Mucosa of descending colon (tissue), 3 donors: ENCODE results near the gene SLC2A4. TPM values are rescaled to one million over a fixed set of nuclear protein-coding genes. Genes with fewer than 3 reads are reported as not detected.

Source experiments
- ATAC-seq: fragments of 200-7000 bp; cut with Tn5 transposase; one replicate; pipeline ENCODE4 v1.9.1; 2020; ENCODE audit warnings: mild to moderate bottlenecking, moderate library complexity
- DNase-seq, 3 donors: peaks; one replicate each; pipeline ENCODE4 v3.0.0-alpha.2; 2020
- H3K36me3 ChIP-seq: fragments of 200-600 bp; one replicate; pipeline ENCODE4 v1.8.0; 2021; ENCODE audit warnings: low read depth, mild to moderate bottlenecking
- H3K4me1 ChIP-seq: fragments of 200-600 bp; one replicate; pipeline ENCODE4 v1.8.0; 2021; ENCODE audit warnings: low read depth, mild to moderate bottlenecking
- H3K4me3 ChIP-seq: fragments of 200-600 bp; one replicate; pipeline ENCODE4 v1.8.0; 2021; ENCODE audit warnings: mild to moderate bottlenecking
- H3K9me3 ChIP-seq: fragments of 200-600 bp; one replicate; pipeline ENCODE4 v1.8.0; 2021; ENCODE audit warnings: mild to moderate bottlenecking
- intact Hi-C, 2 donors: fragments of 100-400 bp; cut with DNase I in 1 of 2; cut with micrococcal nuclease in 1 of 2; formaldehyde crosslinking; loops; one replicate each; pipeline versions ENCODE4 v1.11.0 to v1.11.1; 2022; cut with DNase I, micrococcal nuclease
- total RNA-seq, 3 donors: library from RNA; stranded (reverse); fragmentation: NEBNext Ultra II Directional in 2 of 3; extraction: Animal tissue kit (Norgen Biotek cat#: 25700) in 2 of 3; gene quantifications; one replicate each; pipeline versions ENCODE4 v1.2.1 to v1.2.4, GENCODE V29; 2021 to 2023
- TF ChIP-seq, protein P1 (sequence below): fragments of 200-600 bp; IDR thresholded peaks from one replicate; pipeline ENCODE4 v1.8.0; 2022; ENCODE audit warnings: antibody characterized with exemption, mild to moderate bottlenecking
- donor health status: DM: no; HTN: no; CAD: no; lungs with moderate emphysema.
- donor health status: DM: no; HTN: no; CAD: no.
- donor health status: DM: no; HTN: yes; CAD: no.

The SLC2A4 gene
- total RNA-seq, 3 donors from 2014 or later: 5.3 to 78.2 (median 6.1) TPM

DNA sequence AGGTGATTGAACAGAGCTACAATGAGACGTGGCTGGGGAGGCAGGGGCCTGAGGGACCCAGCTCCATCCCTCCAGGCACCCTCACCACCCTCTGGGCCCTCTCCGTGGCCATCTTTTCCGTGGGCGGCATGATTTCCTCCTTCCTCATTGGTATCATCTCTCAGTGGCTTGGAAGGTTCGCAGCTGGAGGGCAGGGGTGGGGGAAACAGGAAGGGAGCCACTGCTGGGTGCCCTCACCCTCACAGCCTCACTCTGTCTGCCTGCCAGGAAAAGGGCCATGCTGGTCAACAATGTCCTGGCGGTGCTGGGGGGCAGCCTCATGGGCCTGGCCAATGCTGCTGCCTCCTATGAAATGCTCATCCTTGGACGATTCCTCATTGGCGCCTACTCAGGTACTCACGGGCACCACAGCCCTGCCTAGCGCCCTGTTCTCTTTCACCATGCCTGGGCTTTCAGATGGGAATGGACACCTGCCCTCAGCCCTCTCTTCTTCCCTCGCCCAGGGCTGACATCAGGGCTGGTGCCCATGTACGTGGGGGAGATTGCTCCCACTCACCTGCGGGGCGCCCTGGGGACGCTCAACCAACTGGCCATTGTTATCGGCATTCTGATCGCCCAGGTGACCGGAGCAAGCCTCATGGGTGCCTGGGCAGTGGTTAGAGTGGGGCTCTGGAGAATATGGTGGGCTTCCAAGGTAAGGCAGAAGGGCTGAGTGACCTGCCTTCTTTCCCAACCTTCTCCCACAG lies 2.1 kb downstream of the SLC2A4 start:
- intact Hi-C loops: no loop called here
- Histone ChIP-seq H3K4me3 (no peak overlapping the region), H3K36me3 (no peaks in the 10 kb centered on the region), H3K4me1 (peaks cover 27% of the 10 kb centered on the region), H3K9me3 (no peaks in the 10 kb centered on the region)
- DNase-seq: no peak
- no peak for ATAC-seq
- TF ChIP-seq, protein P1, sequence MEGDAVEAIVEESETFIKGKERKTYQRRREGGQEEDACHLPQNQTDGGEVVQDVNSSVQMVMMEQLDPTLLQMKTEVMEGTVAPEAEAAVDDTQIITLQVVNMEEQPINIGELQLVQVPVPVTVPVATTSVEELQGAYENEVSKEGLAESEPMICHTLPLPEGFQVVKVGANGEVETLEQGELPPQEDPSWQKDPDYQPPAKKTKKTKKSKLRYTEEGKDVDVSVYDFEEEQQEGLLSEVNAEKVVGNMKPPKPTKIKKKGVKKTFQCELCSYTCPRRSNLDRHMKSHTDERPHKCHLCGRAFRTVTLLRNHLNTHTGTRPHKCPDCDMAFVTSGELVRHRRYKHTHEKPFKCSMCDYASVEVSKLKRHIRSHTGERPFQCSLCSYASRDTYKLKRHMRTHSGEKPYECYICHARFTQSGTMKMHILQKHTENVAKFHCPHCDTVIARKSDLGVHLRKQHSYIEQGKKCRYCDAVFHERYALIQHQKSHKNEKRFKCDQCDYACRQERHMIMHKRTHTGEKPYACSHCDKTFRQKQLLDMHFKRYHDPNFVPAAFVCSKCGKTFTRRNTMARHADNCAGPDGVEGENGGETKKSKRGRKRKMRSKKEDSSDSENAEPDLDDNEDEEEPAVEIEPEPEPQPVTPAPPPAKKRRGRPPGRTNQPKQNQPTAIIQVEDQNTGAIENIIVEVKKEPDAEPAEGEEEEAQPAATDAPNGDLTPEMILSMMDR: no peak

GRCh38 chr17:7284911-7285310 lies 3.4 kb downstream of the SLC2A4 start:
- TF ChIP-seq, protein P1: no peak
- no peak overlapping the region for H3K4me3 ChIP-seq
- ATAC-seq: no peak

DNA sequence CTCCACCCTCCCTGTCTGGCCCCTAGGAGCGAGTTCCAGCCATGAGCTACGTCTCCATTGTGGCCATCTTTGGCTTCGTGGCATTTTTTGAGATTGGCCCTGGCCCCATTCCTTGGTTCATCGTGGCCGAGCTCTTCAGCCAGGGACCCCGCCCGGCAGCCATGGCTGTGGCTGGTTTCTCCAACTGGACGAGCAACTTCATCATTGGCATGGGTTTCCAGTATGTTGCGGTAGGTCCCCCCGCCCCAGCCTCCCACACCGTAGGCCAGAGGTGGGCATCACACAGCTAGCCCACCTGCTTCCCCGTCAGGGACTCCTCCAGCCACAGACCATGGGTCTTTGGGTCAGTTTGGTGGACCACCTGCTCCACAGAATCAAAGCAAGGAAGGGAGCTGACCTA lies 4.2 kb downstream of the SLC2A4 start:
- intact Hi-C loops: no loop called here
- Histone ChIP-seq H3K4me3 (no peak overlapping the region), H3K36me3 (no peaks in the 10 kb centered on the region), H3K9me3 (no peaks in the 10 kb centered on the region), H3K4me1 (peaks cover 19% of the 10 kb centered on the region)
- ATAC-seq (no peak), DNase-seq (no peak)
- TF ChIP-seq, protein P1: no peak

More at GRCh38 chr17:7284911-7285310, 3.4 kb downstream of the SLC2A4 start:
- Histone ChIP-seq H3K36me3 (no peaks in the 10 kb centered on the region), H3K4me1 (peaks cover 25% of the 10 kb centered on the region), H3K9me3 (no peaks in the 10 kb centered on the region)
- intact Hi-C loops: no loop called here
- DNase-seq: no peak

- TF ChIP-seq, protein P1: no peak
- H3K9me3 ChIP-seq: no peaks in the 10 kb centered on the region
- H3K4me3 ChIP-seq: no peak overlapping the region
- peaks cover 8% of the 10 kb centered on the region for H3K4me1 ChIP-seq
- DNase-seq (no peak), ATAC-seq (no peak)
- intact Hi-C loops: no loop called here
- H3K36me3 ChIP-seq: no peaks in the 10 kb centered on the region
Observed at GRCh38 chr17:7289256-7290032, 7.9 kb downstream of the SLC2A4 start.

DNA sequence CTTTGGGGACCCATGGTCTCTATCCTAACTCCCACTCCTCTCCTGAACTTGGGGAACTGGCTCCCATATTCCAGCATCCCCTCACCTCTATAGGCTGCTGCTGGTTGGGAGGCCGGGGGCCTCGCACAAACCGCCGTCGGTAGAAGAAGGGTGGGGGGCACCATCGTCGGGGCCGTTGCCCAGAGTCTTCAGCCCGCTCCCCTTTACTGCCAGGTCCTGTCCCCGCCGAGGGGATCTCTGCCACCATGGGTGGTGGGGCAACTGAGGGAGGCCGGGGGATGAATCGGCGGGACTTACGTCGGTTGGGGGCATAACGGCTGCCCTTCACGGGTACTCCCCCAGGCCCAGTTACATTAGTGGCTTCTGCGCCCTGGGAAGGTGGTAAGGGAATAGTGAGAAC lies 8.6 kb downstream of the SLC2A4 start:
- H3K36me3 ChIP-seq: no peaks in the 10 kb centered on the region
- TF ChIP-seq, protein P1: no peak
- H3K4me1 ChIP-seq: peaks cover 10% of the 10 kb centered on the region
- intact Hi-C loops: no loop called here
- H3K9me3 ChIP-seq: no peaks in the 10 kb centered on the region
- ATAC-seq (no peak), DNase-seq (no peak)
- no peak overlapping the region for H3K4me3 ChIP-seq
